Ureter (tissue), 1 donor: Measurements from ENCODE around the gene OCEL1. TPM values are rescaled to one million over a fixed set of nuclear protein-coding genes. Genes with fewer than 3 reads are reported as not detected.

Source experiments
- DNase-seq: peaks from one replicate; pipeline ENCODE4 v3.0.0-alpha.2; 2020; ENCODE audit warnings: low spot score
- total RNA-seq: library from RNA; stranded (reverse); gene quantifications from one replicate; pipeline ENCODE4 v1.2.4, GENCODE V29; 2023
- donor health status: DM: yes; HTN: yes; CAD: no.

OCEL1 gene
- total RNA-seq, 1 donor from 2014 or later = 21.9 TPM

GRCh38 chr19:17209126-17210036, 16.6 kb upstream of the OCEL1 start:
- DNase-seq = no peak

- no peak for DNase-seq
These were observed 15.7 kb upstream of the OCEL1 start for GRCh38 chr19:17210296-17210695.

- no peak for DNase-seq
These were observed 14.2 kb upstream of the OCEL1 start for GRCh38 chr19:17211547-17212446.

GRCh38 chr19:17213334-17213733, 12.7 kb upstream of the OCEL1 start:
- DNase-seq = no peak

- no peak for DNase-seq
These were observed 11.4 kb upstream of the OCEL1 start for GRCh38 chr19:17214508-17215126.

- peak; percentile 93 for DNase-seq
These were observed 10.7 kb upstream of the OCEL1 start, which contains the start of gene USE1 for GRCh38 chr19:17215127-17215971. Gene USE1, plus strand, starts transcription at chr19:17215357. Its CDS starts 49 bp downstream, at chr19:17215406.

GRCh38 chr19:17216058-17216670, 9.9 kb upstream of the OCEL1 start:
- no peak for DNase-seq

GRCh38 chr19:17219286-17219685, 6.7 kb upstream of the OCEL1 start:
- no peak for DNase-seq

- no peak for DNase-seq
These were observed 5.7 kb upstream of the OCEL1 start for GRCh38 chr19:17220207-17220758.

GRCh38 chr19:17225053-17225452, 973 bp upstream of the OCEL1 start:
- DNase-seq = no peak

GRCh38 chr19:17227798-17228367, 1.9 kb downstream of the OCEL1 start:
- DNase-seq = no peak

GRCh38 chr19:17229890-17230289, 3.9 kb downstream of the OCEL1 start:
- DNase-seq = no peak

- no peak for DNase-seq
These were observed 6.2 kb downstream of the OCEL1 start for GRCh38 chr19:17232258-17232657.

GRCh38 chr19:17234911-17235299, 8.9 kb downstream of the OCEL1 start:
- no peak for DNase-seq

- no peak for DNase-seq
These were observed 9.4 kb downstream of the OCEL1 start for GRCh38 chr19:17235300-17235970.

- DNase-seq = no peak
These were observed 10.1 kb downstream of the OCEL1 start for GRCh38 chr19:17235971-17236777.

- no peak for DNase-seq
These were observed 11.0 kb downstream of the OCEL1 start for GRCh38 chr19:17236811-17237543.
